Chondrocyte (in vitro differentiated cells): ENCODE results near the gene HNRNPA3. TPM values are rescaled to one million over a fixed set of nuclear protein-coding genes. Genes with fewer than 3 reads are reported as not detected.

Experiments used
- DNase-seq: peaks from one replicate; pipeline ENCODE4 v3.0.0; 2021; ENCODE audit warnings: mixed read lengths, low spot score
- H3K27ac Mint-ChIP-seq: one replicate; pipeline ENCODE4 v1.8.0; 2021; ENCODE audit warnings: mild to moderate bottlenecking, moderate library complexity, mixed read lengths; ENCODE audit not compliant: unreplicated experiment
- H3K27me3 Mint-ChIP-seq: 2 replicates; pipeline ENCODE4 v1.8.0; 2021; ENCODE audit warnings: low read depth, mixed read lengths
- H3K36me3 Mint-ChIP-seq: 2 replicates; pipeline ENCODE4 v1.8.0; 2021; ENCODE audit warnings: low read depth, mixed read lengths
- H3K4me1 Mint-ChIP-seq: 2 replicates; pipeline ENCODE4 v1.8.0; 2021; ENCODE audit warnings: low read depth, mild to moderate bottlenecking, mixed read lengths
- H3K4me3 Mint-ChIP-seq: one replicate; pipeline ENCODE4 v1.8.0; 2021; ENCODE audit warnings: mild to moderate bottlenecking, moderate library complexity, mixed read lengths; ENCODE audit not compliant: unreplicated experiment
- H3K9me3 Mint-ChIP-seq: 2 replicates; pipeline ENCODE4 v1.8.0; 2021; ENCODE audit warnings: low read depth, mixed read lengths
- microRNA-seq: library from miRNA; unstranded; fragments of <30 nt; microRNA quantifications from one replicate; pipeline ENCODE4 v1.2.0, GENCODE V29; 2020; ENCODE audit warnings: borderline number of aligned reads
- total RNA-seq: library from RNA; stranded (reverse); gene quantifications from 3 replicates; pipeline ENCODE4 v1.2.1, GENCODE V29; 2021
- TF ChIP-seq, protein P1 (sequence below): fragments of 200-600 bp; sonication (generic); IDR thresholded peaks from 2 replicates; pipeline ENCODE4 v1.5.0; 2021; ENCODE audit warnings: antibody characterized with exemption, mild to moderate bottlenecking, moderate library complexity

HNRNPA3 gene
- total RNA-seq, 1 donor from 2014 or later: 98.0 TPM

DNA sequence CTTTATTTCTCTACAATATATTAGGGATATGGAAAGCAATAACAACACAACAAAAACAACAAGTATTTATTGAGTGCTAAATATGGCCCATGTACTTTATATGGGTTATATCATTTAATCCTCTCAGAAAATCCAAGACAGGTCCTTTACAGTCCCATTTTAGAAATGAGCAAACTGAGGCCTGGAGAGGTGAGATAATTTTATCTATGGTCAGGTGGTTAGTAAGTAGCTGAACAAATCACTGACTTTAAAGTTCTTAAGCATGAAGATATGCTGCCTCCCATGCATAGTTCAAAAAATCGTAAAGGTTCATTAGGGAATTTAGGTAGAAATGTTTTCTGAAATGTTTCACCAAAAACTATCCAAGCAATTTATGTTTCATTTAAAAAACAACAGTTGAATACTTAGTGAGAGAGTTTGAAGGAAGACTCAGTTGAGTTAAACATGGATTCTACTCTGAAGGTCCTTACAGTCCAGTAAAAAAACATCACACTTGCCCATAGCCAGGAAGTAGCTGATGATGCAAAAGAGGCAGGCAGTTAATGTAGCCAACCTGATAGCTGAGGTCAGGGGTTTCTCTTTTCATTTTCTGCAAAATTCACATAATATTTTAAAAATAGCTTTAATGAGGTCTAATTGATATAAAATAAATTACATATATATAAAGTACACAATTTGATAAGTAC is 59.5 kb downstream of the HNRNPA3 start:
- no peaks in the 10 kb centered on the region for H3K27me3 Mint-ChIP-seq
- H3K9me3 Mint-ChIP-seq: no peaks in the 10 kb centered on the region
- H3K4me1 Mint-ChIP-seq: peaks cover 17% of the 10 kb centered on the region
- TF ChIP-seq, protein P1, sequence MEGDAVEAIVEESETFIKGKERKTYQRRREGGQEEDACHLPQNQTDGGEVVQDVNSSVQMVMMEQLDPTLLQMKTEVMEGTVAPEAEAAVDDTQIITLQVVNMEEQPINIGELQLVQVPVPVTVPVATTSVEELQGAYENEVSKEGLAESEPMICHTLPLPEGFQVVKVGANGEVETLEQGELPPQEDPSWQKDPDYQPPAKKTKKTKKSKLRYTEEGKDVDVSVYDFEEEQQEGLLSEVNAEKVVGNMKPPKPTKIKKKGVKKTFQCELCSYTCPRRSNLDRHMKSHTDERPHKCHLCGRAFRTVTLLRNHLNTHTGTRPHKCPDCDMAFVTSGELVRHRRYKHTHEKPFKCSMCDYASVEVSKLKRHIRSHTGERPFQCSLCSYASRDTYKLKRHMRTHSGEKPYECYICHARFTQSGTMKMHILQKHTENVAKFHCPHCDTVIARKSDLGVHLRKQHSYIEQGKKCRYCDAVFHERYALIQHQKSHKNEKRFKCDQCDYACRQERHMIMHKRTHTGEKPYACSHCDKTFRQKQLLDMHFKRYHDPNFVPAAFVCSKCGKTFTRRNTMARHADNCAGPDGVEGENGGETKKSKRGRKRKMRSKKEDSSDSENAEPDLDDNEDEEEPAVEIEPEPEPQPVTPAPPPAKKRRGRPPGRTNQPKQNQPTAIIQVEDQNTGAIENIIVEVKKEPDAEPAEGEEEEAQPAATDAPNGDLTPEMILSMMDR: no peak
- H3K27ac Mint-ChIP-seq: no peak overlapping the region
- no peak overlapping the region for H3K4me3 Mint-ChIP-seq
- DNase-seq: no peak
- no peaks in the 10 kb centered on the region for H3K36me3 Mint-ChIP-seq

DNA sequence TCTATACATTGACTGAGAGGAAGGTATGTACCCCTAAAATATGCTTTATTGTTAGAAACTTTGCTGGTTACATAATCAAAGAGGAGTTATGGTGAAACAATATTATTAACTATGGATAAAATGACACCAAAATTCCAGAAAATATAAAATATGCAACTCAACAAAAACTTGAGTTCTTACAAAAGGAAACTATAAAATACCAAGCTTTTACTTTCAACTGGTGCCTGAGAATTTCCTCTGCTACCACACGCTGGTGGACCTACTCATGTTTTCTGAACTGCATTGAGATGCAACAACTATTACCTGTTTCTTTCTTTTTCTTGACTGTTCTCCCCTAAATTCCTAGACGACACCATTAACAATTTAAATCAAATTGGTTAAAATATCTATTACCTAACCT is 60.2 kb downstream of the HNRNPA3 start:
- Mint-ChIP-seq H3K4me3 (no peak overlapping the region), H3K4me1 (peaks cover 17% of the 10 kb centered on the region), H3K9me3 (no peaks in the 10 kb centered on the region), H3K27me3 (no peaks in the 10 kb centered on the region), H3K27ac (no peak overlapping the region), H3K36me3 (no peaks in the 10 kb centered on the region)
- no peak for DNase-seq
- TF ChIP-seq, protein P1: no peak

- no peak overlapping the region for H3K27ac Mint-ChIP-seq
- DNase-seq: no peak
- no peaks in the 10 kb centered on the region for H3K9me3 Mint-ChIP-seq
- no peak overlapping the region for H3K4me3 Mint-ChIP-seq
- peaks cover 17% of the 10 kb centered on the region for H3K4me1 Mint-ChIP-seq
- no peaks in the 10 kb centered on the region for H3K27me3 Mint-ChIP-seq
- TF ChIP-seq, protein P1: no peak
- H3K36me3 Mint-ChIP-seq: no peaks in the 10 kb centered on the region
Measured at GRCh38 chr2:177273408-177273807, 60.8 kb downstream of the HNRNPA3 start.

Small RNAs within 50 kb of the gene (microRNA-seq; reads per million reads assigned to microRNA genes)
- not detected for gene MIR3128

Other genes starting within 250 kb of the HNRNPA3 start
- 65.7 to 88.2 TPM (median 86.8 TPM) in 3 replicates for gene NFE2L2, start 51.9 kb downstream of the HNRNPA3 start, total RNA-seq
- 40.2 to 49.3 TPM (median 41.5 TPM) in 3 replicates for gene AGPS, start 180.0 kb downstream of the HNRNPA3 start, total RNA-seq